Activated T-cell treated with anti-CD3 and anti-CD28 coated beads for 24 hours (primary cell): ENCODE measurements around the gene PNKP.
A peak's percentile ranks its signal among the peaks of the same experiment; 100 is the strongest.

Experiments
- DNase-seq: peaks from one replicate; pipeline ENCODE4 v3.0.0-alpha.2; 2020; ENCODE audit warnings: low read depth

The PNKP gene

DNA sequence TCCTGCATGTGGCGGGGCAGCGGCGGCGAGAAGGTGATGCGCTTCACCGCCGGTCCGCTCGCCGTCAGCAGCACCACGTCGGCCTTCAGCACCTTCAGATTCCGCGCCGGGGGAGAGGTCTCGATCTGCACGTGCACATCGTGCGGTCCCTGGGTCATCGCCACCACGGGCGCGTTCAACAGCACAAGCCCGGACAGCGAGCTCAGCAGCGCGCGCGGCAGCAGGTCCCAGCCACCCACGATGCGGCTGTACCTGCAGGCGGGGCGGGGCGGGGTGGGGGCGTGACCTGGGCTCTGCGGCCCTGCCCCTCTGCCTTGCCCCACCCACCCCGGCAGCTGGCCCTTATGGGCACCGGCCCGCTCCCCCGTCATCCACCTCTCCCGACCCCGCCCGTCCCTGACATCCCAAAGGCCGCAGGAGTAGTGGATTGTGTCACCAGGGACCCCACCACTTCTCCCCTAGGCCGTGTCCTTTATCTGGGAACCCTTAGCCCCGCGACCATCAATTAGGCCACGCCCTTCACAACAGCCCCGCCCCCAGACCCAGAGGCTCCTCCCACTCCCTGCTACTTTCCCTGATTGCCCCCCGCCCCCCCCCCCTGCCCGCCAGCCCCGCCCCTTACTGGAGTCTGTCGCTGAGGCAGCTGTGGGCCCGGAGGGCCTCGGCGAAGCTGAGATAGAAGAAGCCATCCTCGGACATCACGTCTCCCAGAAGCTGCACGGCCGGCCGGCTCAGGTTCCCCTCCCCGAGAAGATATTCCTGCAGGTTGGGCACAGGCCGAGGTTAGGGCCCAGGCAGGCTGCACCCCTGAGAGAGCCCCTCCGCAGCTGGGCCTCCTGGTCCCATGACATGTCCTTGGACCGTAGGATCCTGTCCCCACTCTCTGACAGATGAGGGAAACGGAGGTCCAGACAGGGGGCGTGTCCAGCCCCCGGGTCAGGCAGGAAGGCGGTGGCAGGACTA, 23.3 kb upstream of the PNKP start:
- peak; percentile 55 for DNase-seq

GRCh38 chr19:49889687-49890348, 22.4 kb upstream of the PNKP start:
- DNase-seq, result peak; percentile 64

DNA sequence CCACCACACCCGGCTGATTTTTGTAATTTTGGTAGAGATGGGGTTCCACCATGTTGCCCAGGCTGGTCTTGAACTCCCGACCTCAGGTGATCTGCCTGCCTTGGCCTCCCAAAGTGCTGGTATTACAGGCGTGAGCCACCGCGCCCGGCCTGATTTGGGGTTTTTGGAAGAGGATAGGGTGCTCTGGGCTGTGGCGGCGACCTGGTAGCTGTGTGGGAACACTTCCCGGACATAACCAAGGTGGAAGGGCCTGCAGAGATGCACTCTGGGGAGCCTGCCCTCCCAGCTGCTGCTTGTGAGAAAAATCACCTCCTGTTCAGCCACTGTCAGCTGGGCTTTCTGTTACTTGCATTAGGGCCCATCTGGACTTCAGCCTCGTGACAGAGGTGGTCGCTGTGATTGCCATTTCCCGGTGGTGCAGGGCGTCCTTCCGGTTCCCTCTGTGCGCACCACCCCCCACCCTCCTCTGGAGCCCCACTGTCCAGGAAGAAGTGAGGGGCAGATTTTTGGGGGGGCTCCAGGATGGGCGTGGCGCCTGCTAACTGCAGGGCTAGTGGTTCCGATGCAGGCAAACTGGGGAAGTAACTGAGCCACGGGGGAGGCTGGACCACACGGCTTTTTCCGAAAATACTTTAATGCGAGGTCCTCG, 21.8 kb upstream of the PNKP start:
- DNase-seq, result no peak

GRCh38 chr19:49888510-49888824, 21.1 kb upstream of the PNKP start:
- no peak for DNase-seq

DNA sequence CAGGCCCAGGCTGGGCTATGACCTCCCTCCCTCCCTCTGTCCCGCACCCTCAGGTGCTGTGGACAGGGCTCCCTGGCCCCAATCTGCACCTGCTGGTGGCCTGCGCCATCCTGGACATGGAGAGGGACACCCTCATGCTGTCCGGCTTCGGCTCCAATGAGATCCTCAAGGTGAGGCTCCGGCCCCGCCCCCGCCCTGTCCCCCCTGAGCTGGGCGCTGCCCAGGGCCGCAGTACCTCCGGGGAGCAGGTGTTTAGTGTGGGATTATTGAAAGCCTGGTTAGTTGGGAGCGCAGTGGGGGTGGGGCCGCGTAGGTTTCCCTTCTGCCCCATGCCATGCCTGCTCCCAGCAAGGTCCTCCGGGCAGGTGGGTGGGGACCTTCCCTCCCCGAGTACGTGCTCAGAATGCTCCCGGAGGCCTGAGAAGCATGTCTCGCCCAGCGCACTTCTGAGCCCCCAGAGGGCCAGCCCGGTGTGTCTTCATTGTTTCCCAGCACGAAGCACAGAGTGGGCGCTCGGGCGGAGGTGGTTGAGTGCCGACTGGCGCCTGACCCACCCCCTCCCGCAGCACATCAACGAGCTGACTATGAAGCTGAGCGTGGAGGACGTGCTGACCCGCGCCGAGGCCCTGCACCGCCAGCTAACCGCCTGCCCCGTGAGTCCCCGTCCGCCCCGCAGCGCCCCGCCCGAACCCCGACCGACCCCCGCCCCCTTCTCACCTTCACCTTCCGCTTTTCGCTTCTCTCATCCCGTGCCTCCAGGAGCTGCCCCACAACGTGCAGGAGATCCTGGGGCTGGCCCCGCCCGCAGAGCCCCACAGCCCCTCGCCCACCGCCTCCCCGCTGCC, 20.5 kb upstream of the PNKP start:
- DNase-seq, result no peak

DNA sequence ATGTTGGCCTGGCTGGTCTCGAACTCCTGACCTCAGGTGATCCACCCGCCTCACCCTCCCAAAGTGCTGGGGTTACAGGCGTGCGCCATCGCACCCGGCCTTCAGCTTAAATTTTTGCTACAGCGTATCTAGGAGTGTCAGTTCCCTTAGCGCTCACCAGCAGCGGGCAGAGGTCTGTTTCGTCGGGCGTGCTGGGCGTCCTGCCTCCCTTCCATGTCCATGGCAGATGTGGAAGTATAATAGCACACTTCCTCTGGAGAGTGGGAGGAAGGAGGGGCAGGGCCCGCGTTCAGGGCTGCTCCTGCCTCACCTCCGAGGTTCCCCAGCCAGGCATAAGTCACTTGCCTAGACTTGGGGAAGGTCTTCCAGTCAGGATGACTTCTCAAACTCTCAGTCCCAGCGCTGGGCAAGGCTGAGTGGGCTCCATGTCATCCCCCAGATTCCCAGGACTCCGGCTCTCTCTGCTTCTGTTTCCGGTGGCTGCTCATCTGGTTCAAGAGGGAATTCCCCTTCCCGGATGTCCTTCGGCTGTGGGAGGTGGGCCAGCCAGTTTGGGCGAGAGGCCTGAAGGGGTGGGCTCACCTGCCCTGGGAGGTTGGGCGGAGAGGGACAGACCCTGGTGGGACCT, 19.8 kb upstream of the PNKP start:
- no peak for DNase-seq

GRCh38 chr19:49884760-49885159, 17.4 kb upstream of the PNKP start:
- no peak for DNase-seq

GRCh38 chr19:49884109-49884508, 16.7 kb upstream of the PNKP start:
- DNase-seq, result no peak

DNA sequence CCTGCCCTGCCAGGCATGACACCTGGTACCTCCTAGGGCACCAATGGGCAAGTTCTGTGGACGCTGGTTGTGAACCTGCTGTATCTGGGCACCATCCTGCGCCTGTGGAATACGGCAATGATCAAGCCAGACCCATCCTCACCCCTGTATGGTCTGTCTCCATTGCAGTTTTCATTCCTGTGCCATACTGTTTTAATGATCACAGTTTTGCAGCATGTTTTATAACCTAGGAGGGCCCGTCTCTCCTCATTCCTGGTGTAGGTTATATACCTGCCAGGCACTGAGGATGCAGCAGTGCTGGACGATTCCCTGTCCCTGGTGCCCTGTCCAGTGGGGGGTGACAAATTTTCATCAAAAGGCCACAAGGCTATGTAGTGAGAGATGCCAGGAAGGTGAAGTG, 15.7 kb upstream of the PNKP start:
- no peak for DNase-seq

DNA sequence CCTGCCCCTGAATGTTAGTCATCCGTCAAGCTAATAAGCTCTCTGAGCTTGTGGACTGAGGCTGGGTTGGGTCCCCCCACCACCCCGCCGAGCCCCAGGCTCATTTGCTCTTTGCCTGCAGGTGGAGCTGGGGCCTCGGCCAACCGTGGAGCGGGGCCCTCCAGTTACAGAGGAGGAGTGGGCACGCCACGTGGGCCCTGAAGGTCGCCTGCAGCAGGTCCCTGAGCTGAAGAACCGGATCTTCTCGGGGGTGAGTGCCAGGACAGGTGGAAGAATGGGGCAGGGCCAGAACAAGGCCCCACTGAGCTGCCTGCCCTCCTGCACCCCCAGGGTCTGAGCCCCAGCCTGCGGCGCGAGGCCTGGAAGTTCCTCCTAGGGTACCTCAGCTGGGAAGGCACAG, 15.3 kb upstream of the PNKP start:
- no peak for DNase-seq

DNA sequence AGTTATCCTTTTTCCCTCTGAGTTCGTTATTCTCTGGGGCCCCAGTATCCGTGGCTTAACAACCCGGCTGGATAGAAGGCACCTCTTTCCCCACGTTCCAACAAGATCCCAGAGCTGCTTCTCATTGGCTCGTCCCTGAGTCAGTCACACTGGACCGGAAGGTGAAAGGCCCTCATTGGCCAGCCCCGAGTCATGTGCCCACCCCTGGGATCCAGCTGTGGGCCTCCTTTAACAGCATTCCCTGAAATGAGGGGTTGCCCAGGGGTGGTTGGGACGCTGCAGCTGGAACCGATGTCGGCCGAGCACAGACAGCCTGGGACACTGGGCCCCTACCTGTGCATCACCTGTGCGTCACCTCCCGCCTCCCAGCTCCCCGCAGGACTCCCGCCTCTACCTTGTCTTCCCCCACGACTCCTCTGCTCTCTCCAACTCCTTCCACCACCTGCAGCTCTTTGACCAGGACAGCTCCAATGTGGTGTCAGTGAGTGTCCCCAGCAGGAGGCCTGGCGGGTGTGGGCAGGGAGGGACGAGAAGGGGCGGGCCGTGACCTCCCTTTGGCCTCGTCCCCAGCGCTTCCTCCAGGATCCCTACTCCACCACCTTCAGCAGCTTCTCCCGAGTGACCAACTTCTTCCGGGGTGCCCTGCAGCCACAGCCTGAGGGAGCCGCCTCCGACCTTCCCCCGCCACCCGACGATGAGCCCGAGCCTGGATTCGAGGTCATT, 14.5 kb upstream of the PNKP start:
- no peak for DNase-seq

DNA sequence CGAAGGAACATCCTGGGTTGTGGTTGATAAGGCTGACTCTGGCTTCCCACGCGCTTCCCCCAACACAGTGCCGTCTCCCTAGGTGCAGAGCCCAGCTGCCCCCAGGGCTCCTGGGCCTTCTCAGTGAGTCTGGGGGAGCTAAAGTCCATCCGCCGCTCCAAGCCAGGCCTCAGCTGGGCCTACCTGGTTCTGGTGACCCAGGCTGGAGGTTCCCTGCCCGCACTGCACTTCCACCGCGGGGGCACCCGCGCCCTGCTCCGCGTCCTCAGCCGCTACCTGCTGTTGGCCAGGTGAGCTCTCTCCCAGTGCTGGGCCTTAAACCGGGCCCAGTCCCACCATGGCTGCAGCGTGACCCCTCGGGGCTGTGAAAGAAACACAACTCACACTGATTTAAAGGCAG, 13.8 kb upstream of the PNKP start:
- no peak for DNase-seq

DNA sequence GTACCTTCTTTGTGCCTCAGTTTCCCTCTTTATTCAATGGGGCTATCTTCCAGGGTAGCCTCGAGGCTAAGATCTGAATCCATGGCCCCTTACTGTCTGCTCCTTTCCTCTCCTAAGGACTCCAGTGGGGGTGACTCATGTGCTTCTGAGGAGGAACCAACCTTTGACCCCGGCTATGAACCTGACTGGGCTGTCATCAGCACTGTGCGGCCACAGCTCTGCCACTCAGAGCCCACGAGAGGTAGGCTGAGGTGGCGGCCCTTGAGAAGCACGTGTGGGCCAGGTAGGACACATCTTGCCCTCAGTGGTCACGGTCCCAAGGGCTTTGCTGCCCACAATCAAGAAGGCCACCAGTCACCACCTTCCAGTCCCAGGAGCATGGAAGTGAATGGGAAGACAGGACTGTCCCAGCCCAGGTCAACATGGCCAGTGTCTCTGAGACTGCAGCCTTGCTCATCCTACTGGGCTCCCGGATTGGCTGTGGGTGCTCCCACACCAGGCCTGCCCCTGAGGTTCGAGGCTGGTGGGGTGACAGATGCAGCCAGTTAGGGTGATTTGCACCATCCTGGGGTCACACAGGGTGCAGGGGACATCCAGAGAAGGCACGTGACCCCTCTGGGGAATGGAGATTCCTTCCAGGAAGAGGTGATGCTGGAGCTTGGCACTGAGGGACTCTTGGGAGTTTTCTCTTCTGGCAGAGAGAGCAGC, 12.9 kb upstream of the PNKP start:
- no peak for DNase-seq

DNA sequence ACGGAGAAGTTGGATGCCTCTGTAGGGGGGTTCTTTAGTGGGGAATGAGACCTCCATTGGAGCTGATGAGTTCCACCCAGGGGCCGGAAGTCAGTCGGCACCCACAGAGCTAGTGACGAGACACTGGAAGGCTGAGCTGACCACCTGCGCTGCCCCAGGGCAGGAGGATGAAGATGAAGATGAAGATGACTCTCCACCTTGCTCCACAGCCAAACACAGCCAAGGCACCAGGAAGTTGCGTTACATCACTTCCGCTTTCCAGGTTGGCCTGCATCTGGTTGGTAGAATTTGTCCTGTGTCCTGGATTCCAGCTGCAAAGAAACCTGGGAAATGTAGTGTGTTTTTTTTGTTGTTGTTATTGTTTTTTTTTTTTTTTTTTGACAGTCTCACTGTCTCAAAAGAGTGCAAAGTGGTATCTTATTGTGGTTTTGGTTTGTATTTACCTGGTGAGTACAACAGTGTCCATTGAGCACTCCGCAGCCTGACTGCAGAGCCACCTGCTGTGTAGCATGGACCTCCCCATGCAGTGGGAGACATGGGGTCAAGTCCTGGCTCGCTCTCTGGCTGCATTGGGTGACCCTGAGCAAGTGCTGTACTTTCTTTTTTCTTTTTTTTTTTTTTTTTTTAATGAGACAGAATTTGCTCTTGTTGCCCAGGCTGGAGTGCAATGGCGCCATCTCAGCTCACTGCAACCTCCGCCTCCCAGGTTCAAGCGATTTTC, 12.0 kb upstream of the PNKP start:
- DNase-seq, result no peak

DNA sequence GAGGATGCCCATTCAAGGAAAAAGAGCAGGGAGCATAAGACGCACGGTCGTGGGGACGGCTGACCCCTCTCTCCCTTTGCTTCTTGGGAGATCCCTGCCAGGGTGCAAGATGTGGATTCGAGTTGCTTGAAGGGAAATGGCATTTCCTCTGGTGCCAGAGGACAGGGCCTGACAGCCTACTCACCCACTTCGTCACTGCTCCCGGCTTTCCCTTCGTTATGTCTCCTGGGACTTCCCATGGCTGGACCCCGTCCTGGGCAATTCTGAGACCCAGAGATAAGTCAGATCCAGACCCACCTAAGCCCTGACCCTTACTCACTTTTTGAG, 11.3 kb upstream of the PNKP start:
- no peak for DNase-seq

GRCh38 chr19:49877879-49878743, 10.7 kb upstream of the PNKP start:
- DNase-seq, result peak; percentile 97

DNA sequence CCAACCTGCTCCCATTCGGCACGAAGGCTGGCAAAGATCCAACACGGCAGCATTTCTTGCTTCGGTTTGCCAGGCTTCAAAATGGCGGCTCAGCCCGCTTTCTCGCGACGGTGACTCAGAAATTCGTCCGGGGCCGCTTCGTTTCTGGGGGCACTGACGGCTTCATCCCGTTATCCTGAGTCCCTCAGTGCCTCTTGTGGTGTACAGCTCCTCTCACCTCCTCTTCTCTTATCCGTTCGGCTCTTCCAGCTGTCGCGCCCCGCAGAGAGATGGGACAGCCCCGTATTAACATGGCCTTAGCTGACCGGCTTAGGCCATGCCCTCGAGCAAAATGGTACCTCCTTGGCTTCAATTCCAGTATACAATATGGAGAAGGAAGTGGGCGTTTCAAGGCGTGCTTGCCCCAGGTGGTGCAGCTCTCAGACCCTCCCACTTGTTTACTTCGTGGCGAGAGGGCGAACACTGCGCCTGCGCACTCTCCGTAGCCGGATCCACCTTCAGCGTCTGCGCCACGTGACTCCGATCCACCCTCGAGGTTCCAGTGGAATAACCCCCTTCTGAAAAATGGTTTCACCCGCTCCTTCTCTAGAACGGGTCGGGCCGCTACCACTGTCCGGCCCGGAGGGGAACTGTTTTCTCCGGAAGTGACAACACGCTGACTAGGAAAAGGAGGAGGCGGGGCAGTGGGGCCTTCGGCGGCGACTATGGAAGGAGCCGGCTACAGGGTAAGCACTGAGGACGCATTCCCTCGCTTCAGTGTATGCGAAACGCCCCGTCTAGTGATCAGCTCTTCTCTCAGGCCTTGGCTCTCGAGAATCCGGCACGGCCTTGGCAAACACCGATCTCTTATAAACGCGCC, 9.9 kb upstream of the PNKP start, which contains the start of the genes AKT1S1 and TBC1D17:
Gene AKT1S1, minus strand, starts transcription at position 336 of the 859 bp plus-strand sequence. CDS start 4,060 bp downstream, outside the sequence.
Gene TBC1D17, plus strand, starts transcription at position 683 of the 859 bp plus-strand sequence. Its CDS starts 22 bp downstream, at position 705.
- peak; percentile 97 for DNase-seq
